ENCODE results near the gene ANAPC1.
"Not testable (repeated sequence)": the region's sequence is repeated elsewhere in the genome, so short reads cannot be mapped to it uniquely, and the experiment has no call there.

Gene ANAPC1

GRCh38 chr2:111897924-111898702, 14.1 kb upstream of the ANAPC1 start, which contains the start of gene MERTK:
Gene MERTK, plus strand, starts transcription at chr2:111898607. Its CDS starts 129 bp downstream, at chr2:111898736.
- Mint-ChIP-seq H3K4me1 (no peaks in the 10 kb centered on the region), H3K27ac (ENCODE audit: low read depth) (no peak within 1 kb of the TSS), H3K36me3 (ENCODE audit: insufficient read depth) (no peaks in the 10 kb centered on the region), H3K4me3 (peak within 1 kb of the TSS; percentile 71), H3K27me3 (peaks cover 26% of the 10 kb centered on the region), H3K9me3 (no peaks in the 10 kb centered on the region)
- DNase-seq (ENCODE audit: low spot score in 2 of 2) (no peak), ATAC-seq (replicated peaks; ENCODE audit: extremely low read depth, poor library complexity, severe bottlenecking) (peak; percentile 73)

- Mint-ChIP-seq H3K27me3 (peaks cover 21% of the 10 kb centered on the region), H3K4me3 (peak overlapping the region; percentile 71), H3K36me3 (ENCODE audit: insufficient read depth) (no peaks in the 10 kb centered on the region), H3K4me1 (no peaks in the 10 kb centered on the region), H3K9me3 (no peaks in the 10 kb centered on the region), H3K27ac (ENCODE audit: low read depth) (no peak overlapping the region)
- ATAC-seq (replicated peaks; ENCODE audit: extremely low read depth, poor library complexity, severe bottlenecking) (no peak), DNase-seq (ENCODE audit: low spot score in 2 of 2) (no peak)
Observed at GRCh38 chr2:111897630-111897923, 13.6 kb upstream of the ANAPC1 start.

- H3K36me3 Mint-ChIP-seq (ENCODE audit: insufficient read depth): no peaks in the 10 kb centered on the region
- H3K27me3 Mint-ChIP-seq: peaks cover 15% of the 10 kb centered on the region
- no peaks in the 10 kb centered on the region for H3K4me1 Mint-ChIP-seq
- H3K4me3 Mint-ChIP-seq: no peak overlapping the region
- ATAC-seq (replicated peaks; ENCODE audit: extremely low read depth, poor library complexity, severe bottlenecking) (no peak), DNase-seq (ENCODE audit: low spot score in 2 of 2) (no peak)
- no peak overlapping the region for H3K27ac Mint-ChIP-seq (ENCODE audit: low read depth)
- H3K9me3 Mint-ChIP-seq: no peaks in the 10 kb centered on the region
Observed at GRCh38 chr2:111896576-111896975, 12.6 kb upstream of the ANAPC1 start.

GRCh38 chr2:111896024-111896423, 12.0 kb upstream of the ANAPC1 start:
- Mint-ChIP-seq H3K4me1 (no peaks in the 10 kb centered on the region), H3K36me3 (ENCODE audit: insufficient read depth) (no peaks in the 10 kb centered on the region), H3K9me3 (no peaks in the 10 kb centered on the region), H3K27ac (ENCODE audit: low read depth) (no peak overlapping the region), H3K4me3 (no peak overlapping the region), H3K27me3 (peaks cover 15% of the 10 kb centered on the region)
- no peak for DNase-seq (ENCODE audit: low spot score in 2 of 2)
- ATAC-seq (replicated peaks; ENCODE audit: extremely low read depth, poor library complexity, severe bottlenecking): no peak

- H3K27ac Mint-ChIP-seq (ENCODE audit: low read depth): peak overlapping the region; percentile 94
- ATAC-seq (replicated peaks; ENCODE audit: extremely low read depth, poor library complexity, severe bottlenecking) (no peak), DNase-seq (ENCODE audit: low spot score in 2 of 2) (no peak)
- H3K36me3 Mint-ChIP-seq (ENCODE audit: insufficient read depth): peaks cover 10% of the 10 kb centered on the region
- H3K4me3 Mint-ChIP-seq: peak overlapping the region; percentile 95
- no peaks in the 10 kb centered on the region for H3K27me3 Mint-ChIP-seq
- H3K4me1 Mint-ChIP-seq: peaks cover 9% of the 10 kb centered on the region
- no peaks in the 10 kb centered on the region for H3K9me3 Mint-ChIP-seq
Observed at GRCh38 chr2:111884592-111884964, 585 bp upstream of the ANAPC1 start.

GRCh38 chr2:111872806-111873205, 11.2 kb downstream of the ANAPC1 start:
- H3K27me3 Mint-ChIP-seq; DNase-seq (ENCODE audit: low spot score in 2 of 2); H3K9me3 Mint-ChIP-seq; ATAC-seq (replicated peaks; ENCODE audit: extremely low read depth, poor library complexity, severe bottlenecking); H3K4me3 Mint-ChIP-seq; H3K4me1 Mint-ChIP-seq; H3K27ac Mint-ChIP-seq (ENCODE audit: low read depth): not testable (repeated sequence)
- H3K36me3 Mint-ChIP-seq (ENCODE audit: insufficient read depth): peaks cover 37% of the 10 kb centered on the region

GRCh38 chr2:111865124-111865523, 18.9 kb downstream of the ANAPC1 start:
- H3K36me3 Mint-ChIP-seq (ENCODE audit: insufficient read depth): peaks cover 38% of the 10 kb centered on the region
- not testable (repeated sequence) for H3K9me3 Mint-ChIP-seq; DNase-seq (ENCODE audit: low spot score in 2 of 2); H3K4me3 Mint-ChIP-seq; H3K27me3 Mint-ChIP-seq; H3K27ac Mint-ChIP-seq (ENCODE audit: low read depth); ATAC-seq (replicated peaks; ENCODE audit: extremely low read depth, poor library complexity, severe bottlenecking); H3K4me1 Mint-ChIP-seq

- H3K9me3 Mint-ChIP-seq; H3K27ac Mint-ChIP-seq (ENCODE audit: low read depth); H3K4me3 Mint-ChIP-seq; H3K27me3 Mint-ChIP-seq; ATAC-seq (replicated peaks; ENCODE audit: extremely low read depth, poor library complexity, severe bottlenecking); DNase-seq (ENCODE audit: low spot score in 2 of 2); H3K4me1 Mint-ChIP-seq: not testable (repeated sequence)
- peaks cover 48% of the 10 kb centered on the region for H3K36me3 Mint-ChIP-seq (ENCODE audit: insufficient read depth)
Observed at GRCh38 chr2:111860005-111860404, 24.0 kb downstream of the ANAPC1 start.

- not testable (repeated sequence) for DNase-seq (ENCODE audit: low spot score in 2 of 2); H3K4me3 Mint-ChIP-seq; H3K27ac Mint-ChIP-seq (ENCODE audit: low read depth); H3K9me3 Mint-ChIP-seq; H3K4me1 Mint-ChIP-seq; H3K27me3 Mint-ChIP-seq; ATAC-seq (replicated peaks; ENCODE audit: extremely low read depth, poor library complexity, severe bottlenecking)
- H3K36me3 Mint-ChIP-seq (ENCODE audit: insufficient read depth): peaks cover 29% of the 10 kb centered on the region
Observed at GRCh38 chr2:111852544-111852943, 31.4 kb downstream of the ANAPC1 start.

GRCh38 chr2:111850646-111851045, 33.3 kb downstream of the ANAPC1 start:
- H3K27ac Mint-ChIP-seq (ENCODE audit: low read depth); DNase-seq (ENCODE audit: low spot score in 2 of 2); H3K4me1 Mint-ChIP-seq; H3K4me3 Mint-ChIP-seq; H3K27me3 Mint-ChIP-seq; H3K9me3 Mint-ChIP-seq; ATAC-seq (replicated peaks; ENCODE audit: extremely low read depth, poor library complexity, severe bottlenecking): not testable (repeated sequence)
- peaks cover 23% of the 10 kb centered on the region for H3K36me3 Mint-ChIP-seq (ENCODE audit: insufficient read depth)

- not testable (repeated sequence) for H3K27me3 Mint-ChIP-seq; ATAC-seq (replicated peaks; ENCODE audit: extremely low read depth, poor library complexity, severe bottlenecking); H3K9me3 Mint-ChIP-seq; H3K4me3 Mint-ChIP-seq; DNase-seq (ENCODE audit: low spot score in 2 of 2)
- Mint-ChIP-seq H3K4me1 (peaks cover 13% of the 10 kb centered on the region), H3K27ac (ENCODE audit: low read depth) (peak overlapping the region; percentile 69), H3K36me3 (ENCODE audit: insufficient read depth) (peaks cover 32% of the 10 kb centered on the region)
Observed at GRCh38 chr2:111839625-111840282, 44.2 kb downstream of the ANAPC1 start.

GRCh38 chr2:111838992-111839391, 45.0 kb downstream of the ANAPC1 start:
- not testable (repeated sequence) for H3K9me3 Mint-ChIP-seq; DNase-seq (ENCODE audit: low spot score in 2 of 2); H3K27me3 Mint-ChIP-seq; H3K4me3 Mint-ChIP-seq; ATAC-seq (replicated peaks; ENCODE audit: extremely low read depth, poor library complexity, severe bottlenecking)
- peaks cover 37% of the 10 kb centered on the region for H3K36me3 Mint-ChIP-seq (ENCODE audit: insufficient read depth)
- peaks cover 13% of the 10 kb centered on the region for H3K4me1 Mint-ChIP-seq
- H3K27ac Mint-ChIP-seq (ENCODE audit: low read depth): peak overlapping the region; percentile 69

GRCh38 chr2:111834221-111834620, 49.8 kb downstream of the ANAPC1 start:
- not testable (repeated sequence) for H3K27ac Mint-ChIP-seq (ENCODE audit: low read depth); ATAC-seq (replicated peaks; ENCODE audit: extremely low read depth, poor library complexity, severe bottlenecking); H3K4me3 Mint-ChIP-seq; H3K27me3 Mint-ChIP-seq; DNase-seq (ENCODE audit: low spot score in 2 of 2); H3K9me3 Mint-ChIP-seq; H3K4me1 Mint-ChIP-seq
- peaks cover 40% of the 10 kb centered on the region for H3K36me3 Mint-ChIP-seq (ENCODE audit: insufficient read depth)
